HG02973 (cell line): ENCODE data around the gene MED9.

Experiments used
- ATAC-seq: cut with Tn5 transposase; IDR thresholded peaks from one replicate; pipeline ENCODE4 v1.9.1; 2021; ENCODE audit warnings: moderate library complexity; ENCODE audit not compliant: unreplicated experiment

The MED9 gene

GRCh38 chr17:17533901-17534441 lies 57.2 kb downstream of the MED9 start:
- no peak for ATAC-seq

- ATAC-seq = no peak
Observed at GRCh38 chr17:17535957-17536356, 59.2 kb downstream of the MED9 start.

GRCh38 chr17:17536702-17537101 lies 59.9 kb downstream of the MED9 start:
- ATAC-seq = no peak

DNA sequence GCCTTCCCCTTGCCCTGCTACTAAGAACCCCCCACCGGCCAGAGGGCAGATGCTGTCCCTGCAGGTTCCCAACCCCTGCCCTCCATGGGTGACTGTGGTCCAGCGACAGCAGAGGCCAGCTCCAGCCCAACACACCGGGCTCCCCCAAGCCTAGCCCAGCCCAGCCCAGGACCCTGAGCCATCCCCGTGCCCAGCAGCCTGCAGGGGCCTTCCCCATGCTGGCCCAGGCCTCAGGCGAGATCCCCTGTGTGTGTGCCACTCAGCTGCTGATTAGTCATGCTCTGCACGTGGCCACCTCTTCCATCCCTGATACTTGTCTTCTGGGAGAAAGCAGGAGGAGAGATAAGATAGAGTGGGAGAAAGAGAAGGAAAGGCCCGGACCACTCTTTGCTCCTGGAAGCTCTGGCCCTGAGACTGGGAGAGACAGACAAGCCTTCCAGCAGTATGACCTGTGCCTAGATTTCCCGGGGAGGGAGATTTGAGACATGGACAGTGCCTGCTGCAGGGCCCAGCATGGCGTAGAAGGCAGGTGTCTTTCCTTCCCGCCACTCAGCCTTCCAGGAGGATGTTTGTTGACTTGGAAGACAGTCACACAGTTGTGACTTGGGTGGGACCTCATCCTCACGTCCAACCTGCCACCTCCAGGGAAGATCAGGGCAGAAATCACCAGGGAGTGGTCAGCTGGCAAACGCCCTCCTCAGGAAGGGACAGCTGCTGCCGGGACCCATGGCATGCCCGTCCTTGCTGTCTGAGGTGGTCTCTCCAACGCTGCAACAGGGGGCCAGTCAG lies 60.7 kb downstream of the MED9 start:
- no peak for ATAC-seq

DNA sequence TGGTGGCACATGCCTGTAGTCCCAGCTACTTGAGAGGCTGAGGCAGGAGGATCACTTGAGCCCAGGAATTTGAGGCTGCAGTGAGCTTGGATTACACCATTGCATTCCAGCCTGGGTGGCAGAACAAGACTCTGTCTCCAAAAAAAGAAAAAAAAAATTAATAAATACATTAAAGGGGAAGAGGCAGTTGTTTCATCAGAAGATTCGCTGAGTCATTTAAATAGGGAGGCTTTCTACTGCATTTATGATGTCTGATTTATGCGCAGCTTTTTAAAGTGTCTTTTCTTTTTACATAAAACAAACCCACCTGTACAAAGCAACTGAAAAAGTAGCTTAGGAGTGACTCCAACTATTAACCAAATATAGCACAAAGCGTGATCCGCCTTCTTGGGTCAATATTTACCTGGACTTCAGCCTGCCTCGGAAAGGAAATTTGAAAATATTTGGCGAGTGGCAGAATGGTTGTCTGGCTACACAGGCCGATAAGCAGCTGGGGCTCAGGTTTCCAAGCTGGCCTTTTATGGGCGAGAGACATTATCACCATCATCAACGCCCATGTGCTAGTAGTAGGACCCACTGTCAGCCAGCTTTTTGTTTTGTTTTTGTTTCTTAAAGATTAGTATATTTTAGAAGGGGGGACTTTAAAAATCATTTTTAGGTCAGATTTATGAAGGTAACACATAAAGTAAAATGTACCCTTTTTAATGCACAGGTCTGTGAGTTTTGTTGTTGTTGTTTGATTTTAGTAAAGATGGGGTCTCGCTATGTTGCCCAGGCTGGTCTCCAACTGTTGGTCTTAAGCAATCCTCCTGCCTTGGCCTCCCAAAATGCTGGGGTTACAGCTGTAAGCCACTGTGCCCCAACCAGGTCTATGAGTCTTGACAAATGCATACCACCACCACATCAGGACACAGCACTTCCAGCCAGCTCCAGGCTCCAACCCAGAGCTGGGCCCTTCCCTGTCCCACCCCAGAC lies 61.9 kb downstream of the MED9 start:
- no peak for ATAC-seq

GRCh38 chr17:17539591-17539990 lies 62.8 kb downstream of the MED9 start:
- ATAC-seq = no peak

DNA sequence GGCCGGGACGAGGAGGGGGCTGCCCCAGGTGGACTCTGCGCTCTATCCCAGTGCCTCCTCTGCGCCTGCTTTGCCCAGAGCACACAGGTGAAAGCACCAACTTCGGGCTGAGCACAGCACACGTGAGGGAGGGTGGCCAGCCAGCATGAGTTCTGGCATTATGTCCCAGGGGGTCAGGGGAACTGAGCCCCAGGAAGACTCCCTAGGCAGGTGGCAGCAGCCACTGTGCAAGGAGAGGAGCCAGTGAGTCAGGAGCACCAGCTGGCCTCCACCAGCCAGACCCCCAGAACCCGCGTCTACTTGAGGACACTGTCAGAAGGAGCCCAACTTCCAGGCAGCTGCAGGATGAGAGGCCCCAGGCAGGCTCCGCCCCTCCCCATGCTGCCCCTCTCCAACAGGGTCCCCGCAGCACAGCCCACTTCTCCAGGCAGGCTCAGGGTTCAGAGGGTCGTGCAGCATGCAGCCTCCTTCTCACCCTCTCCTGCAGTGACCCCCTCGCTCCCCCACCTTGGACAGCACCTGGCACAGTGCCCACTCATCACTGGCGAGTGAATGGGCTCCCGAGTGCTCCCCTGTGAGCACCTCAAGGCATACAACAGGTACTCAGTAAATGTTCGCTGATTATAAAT lies 63.6 kb downstream of the MED9 start:
- ATAC-seq = no peak

DNA sequence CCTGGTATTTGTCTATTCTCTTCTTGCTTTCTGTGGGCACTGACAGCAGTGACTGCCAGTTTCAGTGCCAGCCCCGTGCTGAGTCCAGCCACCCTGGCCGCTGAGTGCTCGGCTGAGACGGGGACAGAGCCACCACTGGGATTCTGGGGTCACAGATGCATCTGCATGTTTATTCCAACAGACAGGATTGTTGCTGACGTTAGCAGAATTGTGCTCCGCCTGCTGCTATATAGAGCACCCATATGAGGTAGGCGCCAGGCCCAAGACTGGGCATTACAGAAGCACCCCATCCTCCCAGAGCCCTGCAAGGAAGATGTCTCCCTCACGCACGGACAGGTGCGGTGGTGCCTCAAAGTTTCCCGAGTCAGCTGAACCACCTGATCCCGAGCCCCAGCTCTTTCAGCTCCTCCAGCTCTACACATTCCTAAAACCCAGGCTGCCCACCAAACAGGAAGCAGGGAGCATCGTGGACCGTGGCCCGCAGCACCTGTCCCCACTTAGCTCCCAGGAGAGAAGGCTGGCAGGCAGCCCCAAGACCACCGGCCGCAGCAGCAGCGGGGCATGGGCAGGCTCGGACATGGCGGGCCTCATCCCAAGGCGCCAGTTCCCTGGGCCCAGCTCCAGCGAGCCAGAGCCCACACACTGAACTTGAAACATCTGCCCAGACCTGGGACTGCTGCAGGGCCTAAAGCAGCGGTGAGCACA lies 64.3 kb downstream of the MED9 start:
- no peak for ATAC-seq

- ATAC-seq = no peak
Observed at GRCh38 chr17:17541640-17542001, 64.8 kb downstream of the MED9 start.
